Uterus (tissue), 2 donors: ENCODE results near the gene CKLF.

ENCODE experiments used
- POLR2A ChIP-seq, 2 donors: fragments of 450-650 bp; IDR thresholded peaks; one replicate each; pipeline ENCODE4 v1.6.1; 2016; ENCODE audit warnings: antibody characterized with exemption in 2 of 2, mild to moderate bottlenecking in 1 of 2, moderate library complexity in 1 of 2
- TF ChIP-seq, protein P1 (sequence below), 4 experiments: fragments of 200-600 bp in 2 of 4; fragments of 450-650 bp in 2 of 4; sonication (generic) in 2 of 4; IDR thresholded peaks; one replicate each; pipeline ENCODE4 v1.5.1; 2016 to 2019; ENCODE audit warnings: antibody characterized with exemption in 4 of 4, mild to moderate bottlenecking in 2 of 4, moderate library complexity in 1 of 4

DNA sequence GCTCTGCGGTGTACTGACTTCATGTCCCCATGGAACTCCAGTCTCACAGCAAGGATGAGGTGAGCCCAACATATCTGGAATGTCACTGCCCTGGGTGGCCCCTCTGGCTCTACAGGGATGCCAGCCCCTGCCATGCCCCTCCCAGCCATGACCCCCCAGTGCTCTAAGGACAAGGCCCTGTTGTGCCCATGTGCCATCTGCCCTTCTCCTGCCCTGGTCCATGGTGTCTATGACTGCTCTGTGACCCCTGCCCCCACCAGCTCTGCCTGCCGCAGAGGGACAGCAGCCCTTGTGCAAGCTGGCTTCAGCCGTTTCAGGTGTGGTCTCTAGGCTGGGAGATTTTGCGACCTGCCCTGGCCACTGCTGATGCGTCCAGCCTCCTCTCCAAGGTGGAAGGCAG, 42.8 kb upstream of the CKLF start:
- TF ChIP-seq, protein P1, sequence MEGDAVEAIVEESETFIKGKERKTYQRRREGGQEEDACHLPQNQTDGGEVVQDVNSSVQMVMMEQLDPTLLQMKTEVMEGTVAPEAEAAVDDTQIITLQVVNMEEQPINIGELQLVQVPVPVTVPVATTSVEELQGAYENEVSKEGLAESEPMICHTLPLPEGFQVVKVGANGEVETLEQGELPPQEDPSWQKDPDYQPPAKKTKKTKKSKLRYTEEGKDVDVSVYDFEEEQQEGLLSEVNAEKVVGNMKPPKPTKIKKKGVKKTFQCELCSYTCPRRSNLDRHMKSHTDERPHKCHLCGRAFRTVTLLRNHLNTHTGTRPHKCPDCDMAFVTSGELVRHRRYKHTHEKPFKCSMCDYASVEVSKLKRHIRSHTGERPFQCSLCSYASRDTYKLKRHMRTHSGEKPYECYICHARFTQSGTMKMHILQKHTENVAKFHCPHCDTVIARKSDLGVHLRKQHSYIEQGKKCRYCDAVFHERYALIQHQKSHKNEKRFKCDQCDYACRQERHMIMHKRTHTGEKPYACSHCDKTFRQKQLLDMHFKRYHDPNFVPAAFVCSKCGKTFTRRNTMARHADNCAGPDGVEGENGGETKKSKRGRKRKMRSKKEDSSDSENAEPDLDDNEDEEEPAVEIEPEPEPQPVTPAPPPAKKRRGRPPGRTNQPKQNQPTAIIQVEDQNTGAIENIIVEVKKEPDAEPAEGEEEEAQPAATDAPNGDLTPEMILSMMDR (IDR thresholded peaks at IDR 0.05) = no peak
- no peak for TF ChIP-seq POLR2A (IDR thresholded peaks at IDR 0.05)
